ENCODE measurements around the gene ASTL.

- TF ChIP-seq, protein P1, sequence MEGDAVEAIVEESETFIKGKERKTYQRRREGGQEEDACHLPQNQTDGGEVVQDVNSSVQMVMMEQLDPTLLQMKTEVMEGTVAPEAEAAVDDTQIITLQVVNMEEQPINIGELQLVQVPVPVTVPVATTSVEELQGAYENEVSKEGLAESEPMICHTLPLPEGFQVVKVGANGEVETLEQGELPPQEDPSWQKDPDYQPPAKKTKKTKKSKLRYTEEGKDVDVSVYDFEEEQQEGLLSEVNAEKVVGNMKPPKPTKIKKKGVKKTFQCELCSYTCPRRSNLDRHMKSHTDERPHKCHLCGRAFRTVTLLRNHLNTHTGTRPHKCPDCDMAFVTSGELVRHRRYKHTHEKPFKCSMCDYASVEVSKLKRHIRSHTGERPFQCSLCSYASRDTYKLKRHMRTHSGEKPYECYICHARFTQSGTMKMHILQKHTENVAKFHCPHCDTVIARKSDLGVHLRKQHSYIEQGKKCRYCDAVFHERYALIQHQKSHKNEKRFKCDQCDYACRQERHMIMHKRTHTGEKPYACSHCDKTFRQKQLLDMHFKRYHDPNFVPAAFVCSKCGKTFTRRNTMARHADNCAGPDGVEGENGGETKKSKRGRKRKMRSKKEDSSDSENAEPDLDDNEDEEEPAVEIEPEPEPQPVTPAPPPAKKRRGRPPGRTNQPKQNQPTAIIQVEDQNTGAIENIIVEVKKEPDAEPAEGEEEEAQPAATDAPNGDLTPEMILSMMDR (IDR thresholded peaks at IDR 0.05 in 4 of 5, conservative IDR thresholded peaks at IDR 0.05 in 1 of 5) = no peak
- no peak for TF ChIP-seq POLR2A (IDR thresholded peaks at IDR 0.05)
Measured at GRCh38 chr2:96120091-96120720, 18.1 kb downstream of the ASTL start.

Measured in gastrocnemius medialis (tissue), 4 donors.